Activated T-cell treated with anti-CD3 and anti-CD28 coated beads, Interleukin-2, amount 50 U/mL, for 4 hours (primary cell): ENCODE measurements around the gene FOXC2. TPM values are rescaled to one million over a fixed set of nuclear protein-coding genes. Genes with fewer than 3 reads are reported as not detected.
A peak's percentile ranks its signal among the peaks of the same experiment; 100 is the strongest.

Experiments used
- ATAC-seq, 2 donors: fragments of 200-7000 bp; cut with Tn5 transposase; one replicate each; pipeline ENCODE4 v1.10.0; 2021
- DNase-seq: peaks from one replicate; pipeline ENCODE4 v3.0.0-alpha.2; 2020
- H3K27me3 Mint-ChIP-seq: one replicate; pipeline ENCODE4 v1.8.0; 2021; ENCODE audit warnings: low read depth, mixed read lengths
- H3K36me3 Mint-ChIP-seq: one replicate; pipeline ENCODE4 v1.8.0; 2022; ENCODE audit warnings: mixed read lengths; ENCODE audit not compliant: insufficient read depth
- H3K4me1 Mint-ChIP-seq: one replicate; pipeline ENCODE4 v1.8.0; 2021; ENCODE audit warnings: low read depth, mixed read lengths
- H3K4me3 Mint-ChIP-seq: one replicate; pipeline ENCODE4 v1.8.0; 2021; ENCODE audit warnings: mild to moderate bottlenecking, moderate library complexity, mixed read lengths
- H3K9me3 Mint-ChIP-seq: one replicate; pipeline ENCODE4 v1.8.0; 2021; ENCODE audit warnings: mixed read lengths
- total RNA-seq, 3 donors: library from RNA; stranded (reverse); gene quantifications; one replicate each; pipeline ENCODE4 v1.2.1, GENCODE V29; 2021

The FOXC2 gene
- total RNA-seq, 3 donors from 2014 or later, result not detected

- Mint-ChIP-seq H3K27me3 (peaks cover 41% of the 10 kb centered on the region), H3K9me3 (no peaks in the 10 kb centered on the region), H3K4me1 (peaks cover 2% of the 10 kb centered on the region), H3K4me3 (no peak overlapping the region), H3K36me3 (no peaks in the 10 kb centered on the region)
- DNase-seq (no peak), ATAC-seq (no peak)
Observed at GRCh38 chr16:86593913-86594620, 27.4 kb downstream of the FOXC2 start.

DNA sequence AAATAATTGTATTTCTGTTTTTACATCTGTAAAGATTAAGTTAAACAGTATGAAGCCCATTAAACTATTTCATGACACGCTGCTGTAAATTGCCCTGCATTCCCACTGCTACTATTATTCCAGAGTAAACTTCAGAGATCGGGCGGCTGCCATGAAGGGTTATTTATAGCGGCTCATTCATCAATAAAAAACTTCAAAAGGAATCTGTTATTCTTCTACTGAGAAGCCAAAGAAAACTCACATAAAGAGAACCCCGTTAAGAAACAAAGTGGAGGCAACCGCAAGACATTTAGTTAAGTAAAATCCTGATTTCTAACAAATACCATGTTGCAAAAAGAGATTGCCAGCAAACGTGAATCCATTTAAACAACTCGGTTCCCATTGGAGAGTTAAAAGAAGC, 28.1 kb downstream of the FOXC2 start:
- no peaks in the 10 kb centered on the region for H3K36me3 Mint-ChIP-seq
- peaks cover 2% of the 10 kb centered on the region for H3K4me1 Mint-ChIP-seq
- H3K4me3 Mint-ChIP-seq, result no peak overlapping the region
- peaks cover 41% of the 10 kb centered on the region for H3K27me3 Mint-ChIP-seq
- no peak for DNase-seq
- H3K9me3 Mint-ChIP-seq, result no peaks in the 10 kb centered on the region
- ATAC-seq, result no peak

- peaks cover 2% of the 10 kb centered on the region for H3K4me1 Mint-ChIP-seq
- no peak for ATAC-seq
Observed at GRCh38 chr16:86595983-86596605, 29.5 kb downstream of the FOXC2 start.

GRCh38 chr16:86597126-86597879, 30.7 kb downstream of the FOXC2 start:
- DNase-seq, result no peak
- no peak overlapping the region for H3K4me3 Mint-ChIP-seq
- no peaks in the 10 kb centered on the region for H3K36me3 Mint-ChIP-seq
- no peak for ATAC-seq
- H3K9me3 Mint-ChIP-seq, result no peaks in the 10 kb centered on the region
- H3K27me3 Mint-ChIP-seq, result peaks cover 36% of the 10 kb centered on the region
- H3K4me1 Mint-ChIP-seq, result peaks cover 2% of the 10 kb centered on the region

More at GRCh38 chr16:86595983-86596605, 29.5 kb downstream of the FOXC2 start:
- H3K4me3 Mint-ChIP-seq, result no peak overlapping the region
- no peaks in the 10 kb centered on the region for H3K36me3 Mint-ChIP-seq
- no peaks in the 10 kb centered on the region for H3K9me3 Mint-ChIP-seq
- DNase-seq, result no peak
- peaks cover 40% of the 10 kb centered on the region for H3K27me3 Mint-ChIP-seq

- Mint-ChIP-seq H3K9me3 (no peaks in the 10 kb centered on the region), H3K4me3 (no peak overlapping the region), H3K36me3 (no peaks in the 10 kb centered on the region), H3K27me3 (peaks cover 40% of the 10 kb centered on the region), H3K4me1 (peaks cover 2% of the 10 kb centered on the region)
- no peak for ATAC-seq
- DNase-seq, result no peak
Observed at GRCh38 chr16:86597880-86598606, 31.4 kb downstream of the FOXC2 start.

DNA sequence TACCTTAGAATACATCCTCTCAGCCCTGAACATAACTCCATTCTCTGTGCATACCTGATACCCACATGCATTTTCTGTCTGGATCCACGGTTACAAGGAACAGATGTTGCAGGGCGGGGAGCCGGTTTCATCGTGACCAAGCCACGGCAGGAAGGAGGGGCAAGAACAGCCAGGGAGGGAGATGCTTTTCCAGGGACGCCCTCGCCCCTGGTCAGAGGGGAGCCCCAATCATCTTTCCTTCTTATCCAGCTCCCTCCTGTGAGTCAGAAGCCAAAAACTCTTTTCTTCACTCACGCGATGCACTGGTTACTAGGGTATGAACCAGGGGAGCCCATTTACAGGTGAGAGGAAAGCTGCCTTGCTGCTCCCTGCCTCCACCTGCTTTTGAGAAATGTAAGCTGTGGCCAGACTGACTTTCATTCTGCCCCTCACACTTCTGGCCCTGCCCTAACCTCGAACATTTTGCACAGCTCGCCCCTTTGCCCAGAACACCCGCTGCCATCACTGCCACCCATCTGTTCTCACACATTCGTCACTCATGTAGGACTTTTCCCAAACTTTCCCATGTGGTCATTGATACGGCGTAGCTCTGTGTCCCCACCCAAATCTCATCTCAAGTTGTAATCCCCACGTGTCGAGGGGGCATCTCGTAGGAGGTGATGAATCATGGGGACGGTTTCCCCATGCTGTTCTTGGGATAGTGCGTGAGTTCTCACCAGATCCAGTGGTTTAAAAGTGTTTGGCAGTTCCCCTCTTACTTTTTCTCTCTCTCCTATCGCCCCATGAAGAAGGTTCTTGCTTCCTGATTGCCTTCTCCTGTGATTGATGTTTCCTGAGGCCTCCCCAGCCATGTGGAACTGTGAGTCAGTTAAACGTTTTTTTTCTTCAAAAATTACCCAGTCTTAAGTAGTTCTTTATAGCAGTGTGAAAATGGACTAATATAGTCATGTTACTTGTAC, 32.3 kb downstream of the FOXC2 start:
- Mint-ChIP-seq H3K4me3 (no peak overlapping the region), H3K4me1 (no peaks in the 10 kb centered on the region), H3K36me3 (no peaks in the 10 kb centered on the region), H3K27me3 (peaks cover 34% of the 10 kb centered on the region), H3K9me3 (no peaks in the 10 kb centered on the region)
- DNase-seq, result no peak
- ATAC-seq, result no peak

- DNase-seq, result no peak
Observed at GRCh38 chr16:86601356-86601755, 34.7 kb downstream of the FOXC2 start.

DNA sequence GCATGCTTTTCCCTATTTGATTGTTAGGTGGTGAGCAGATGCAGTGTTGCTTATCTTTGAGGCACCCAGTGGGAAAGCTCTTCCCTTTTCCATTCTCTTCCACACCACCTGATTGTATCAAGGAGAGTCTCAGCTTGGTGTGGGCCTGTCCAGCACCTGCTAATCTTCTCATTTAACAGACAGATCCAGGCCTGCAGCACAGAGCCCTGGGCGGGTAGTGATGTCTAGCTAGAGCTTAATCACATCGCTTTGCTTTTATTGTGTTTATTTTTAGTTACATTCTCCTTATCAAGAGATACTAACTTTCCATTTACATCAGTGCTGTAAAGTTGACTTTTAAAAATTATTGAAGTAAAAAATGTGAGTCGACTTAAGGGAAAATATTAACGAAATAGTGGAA, 35.9 kb downstream of the FOXC2 start:
- Mint-ChIP-seq H3K36me3 (no peaks in the 10 kb centered on the region), H3K27me3 (peaks cover 31% of the 10 kb centered on the region), H3K4me3 (no peak overlapping the region), H3K9me3 (no peaks in the 10 kb centered on the region), H3K4me1 (peaks cover 8% of the 10 kb centered on the region)
- no peak for ATAC-seq
- DNase-seq, result no peak

More at GRCh38 chr16:86601356-86601755, 34.7 kb downstream of the FOXC2 start:
- peaks cover 31% of the 10 kb centered on the region for H3K27me3 Mint-ChIP-seq
- H3K36me3 Mint-ChIP-seq, result no peaks in the 10 kb centered on the region
- H3K4me1 Mint-ChIP-seq, result peaks cover 8% of the 10 kb centered on the region
- ATAC-seq, result no peak
- H3K4me3 Mint-ChIP-seq, result no peak overlapping the region
- H3K9me3 Mint-ChIP-seq, result no peaks in the 10 kb centered on the region

DNA sequence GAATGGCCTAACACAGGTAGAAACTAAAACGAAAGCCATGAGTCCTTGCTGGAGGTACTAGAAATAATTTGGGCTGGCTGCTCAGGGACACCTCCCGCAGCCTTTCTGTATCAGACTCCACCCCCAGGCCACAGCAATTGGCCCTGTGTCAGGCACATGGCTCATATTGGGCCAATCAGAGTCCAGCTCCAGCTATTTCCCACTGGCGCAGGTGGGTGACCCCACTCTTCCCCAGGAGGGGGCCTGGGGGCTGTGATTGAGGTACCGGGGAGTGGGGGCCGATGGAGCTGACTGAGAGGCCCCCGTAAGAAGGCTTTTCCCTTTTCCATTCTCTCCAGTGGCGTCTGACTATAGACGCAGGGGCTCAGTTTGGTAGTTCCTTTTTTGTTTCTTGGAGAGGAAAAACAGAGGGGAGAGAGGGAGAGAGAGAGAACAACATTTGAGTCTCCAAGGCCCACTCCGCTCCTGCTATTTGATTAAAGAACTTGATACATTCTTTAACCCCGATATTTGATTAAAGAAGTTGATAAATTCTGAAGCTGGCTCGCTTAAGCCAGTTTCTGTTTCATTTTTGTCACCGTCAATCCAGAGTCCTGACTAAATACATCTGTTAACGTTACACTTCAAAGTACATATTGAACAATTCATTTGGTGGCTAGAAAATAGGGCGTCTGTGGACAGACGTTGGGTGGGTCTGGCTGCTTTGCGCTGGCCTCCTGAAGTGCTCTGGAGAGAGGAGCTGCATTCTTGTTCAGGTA, 38.0 kb downstream of the FOXC2 start:
- no peaks in the 10 kb centered on the region for H3K9me3 Mint-ChIP-seq
- peak; percentile 80 to 96 for ATAC-seq
- peaks cover 24% of the 10 kb centered on the region for H3K27me3 Mint-ChIP-seq

DNA sequence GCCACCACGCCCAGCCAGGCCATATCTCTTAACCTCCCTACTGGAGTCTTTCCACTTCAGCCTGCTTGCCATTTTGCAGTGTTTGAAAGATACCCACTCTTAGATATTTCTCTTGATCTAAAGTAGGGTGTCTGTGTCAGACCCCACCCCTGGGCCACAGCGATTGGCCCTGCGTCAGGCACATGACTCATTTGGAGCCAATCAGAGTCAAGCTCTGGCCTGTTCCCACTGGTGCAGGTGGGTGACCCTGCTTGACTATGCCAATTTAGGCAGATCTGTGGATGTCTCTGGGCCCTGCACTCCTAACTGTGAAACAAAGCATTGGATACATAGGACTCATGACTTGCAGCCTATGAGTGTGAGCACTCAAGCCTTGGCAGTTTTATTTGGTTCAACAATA, 39.3 kb downstream of the FOXC2 start:
- Mint-ChIP-seq H3K4me1 (peaks cover 8% of the 10 kb centered on the region), H3K9me3 (no peaks in the 10 kb centered on the region), H3K27me3 (peaks cover 27% of the 10 kb centered on the region), H3K36me3 (no peaks in the 10 kb centered on the region), H3K4me3 (peak overlapping the region; percentile 23)
- ATAC-seq, result no peak
- no peak for DNase-seq

More for the DNA sequence above, 38.0 kb downstream of the FOXC2 start:
- DNase-seq, result peak; percentile 24
- Mint-ChIP-seq H3K4me3 (peak overlapping the region; percentile 77), H3K4me1 (peaks cover 8% of the 10 kb centered on the region), H3K36me3 (no peaks in the 10 kb centered on the region)

GRCh38 chr16:86608301-86608747, 41.7 kb downstream of the FOXC2 start:
- no peak for DNase-seq
- Mint-ChIP-seq H3K4me3 (no peak overlapping the region), H3K36me3 (no peaks in the 10 kb centered on the region), H3K4me1 (peaks cover 8% of the 10 kb centered on the region), H3K27me3 (peaks cover 25% of the 10 kb centered on the region), H3K9me3 (no peaks in the 10 kb centered on the region)
- no peak for ATAC-seq

GRCh38 chr16:86609115-86609514, 42.5 kb downstream of the FOXC2 start:
- no peaks in the 10 kb centered on the region for H3K9me3 Mint-ChIP-seq
- no peak overlapping the region for H3K4me3 Mint-ChIP-seq
- no peak for DNase-seq
- no peaks in the 10 kb centered on the region for H3K36me3 Mint-ChIP-seq
- no peak for ATAC-seq
- peaks cover 22% of the 10 kb centered on the region for H3K27me3 Mint-ChIP-seq
- peaks cover 8% of the 10 kb centered on the region for H3K4me1 Mint-ChIP-seq

- no peak overlapping the region for H3K4me3 Mint-ChIP-seq
- DNase-seq, result no peak
- ATAC-seq, result no peak
- peaks cover 7% of the 10 kb centered on the region for H3K4me1 Mint-ChIP-seq
- no peaks in the 10 kb centered on the region for H3K36me3 Mint-ChIP-seq
- H3K27me3 Mint-ChIP-seq, result peaks cover 19% of the 10 kb centered on the region
- H3K9me3 Mint-ChIP-seq, result no peaks in the 10 kb centered on the region
Observed at GRCh38 chr16:86609661-86610060, 43.0 kb downstream of the FOXC2 start.
